Osteoblast (primary cell): ENCODE data around the gene TET2. TPM values are rescaled to one million over a fixed set of nuclear protein-coding genes. Genes with fewer than 3 reads are reported as not detected.

ENCODE experiments used
- DNase-seq: peaks from one replicate; pipeline ENCODE4 v3.0.0; 2011; ENCODE audit warnings: low spot score, mixed read lengths; ENCODE audit not compliant: insufficient read length; ENCODE audit errors: missing footprints
- H2AFZ ChIP-seq: 2 replicates; pipeline ENCODE4 v1.6.0; 2011; ENCODE audit warnings: mild to moderate bottlenecking, low read length
- H3K27ac ChIP-seq: 2 replicates; pipeline ENCODE4 v1.5.1; 2011; ENCODE audit warnings: mild to moderate bottlenecking, low read depth, low read length, moderate library complexity
- H3K27me3 ChIP-seq: 2 replicates; pipeline ENCODE4 v1.6.0; 2012; ENCODE audit warnings: mild to moderate bottlenecking, control low read depth, inconsistent platforms, low read length, moderate library complexity; ENCODE audit not compliant: insufficient read depth
- H3K36me3 ChIP-seq: 2 replicates; pipeline ENCODE4 v1.5.1; 2011; ENCODE audit warnings: mild to moderate bottlenecking, low read length, control low read depth, moderate library complexity; ENCODE audit not compliant: insufficient read depth
- H3K4me1 ChIP-seq: 2 replicates; pipeline ENCODE4 v1.5.1; 2011; ENCODE audit warnings: mild to moderate bottlenecking, low read length, control low read depth, moderate library complexity; ENCODE audit not compliant: insufficient read depth
- H3K4me2 ChIP-seq: 2 replicates; pipeline ENCODE4 v1.6.0; 2011; ENCODE audit warnings: mild to moderate bottlenecking, low read length; ENCODE audit not compliant: insufficient read depth
- H3K4me3 ChIP-seq: fragments of 200-600 bp; sonication (generic); 3 replicates; pipeline ENCODE4 v1.5.1; 2012; ENCODE audit warnings: mild to moderate bottlenecking, low read length, inconsistent platforms; ENCODE audit not compliant: insufficient read depth
- H3K79me2 ChIP-seq: 2 replicates; pipeline ENCODE4 v1.6.0; 2012; ENCODE audit warnings: mild to moderate bottlenecking, low read length, control low read depth, inconsistent platforms; ENCODE audit not compliant: insufficient read depth
- H3K9me3 ChIP-seq: 2 replicates; pipeline ENCODE4 v1.5.1; 2011; ENCODE audit warnings: low read depth, low read length, control low read depth
- H4K20me1 ChIP-seq: 2 replicates; pipeline ENCODE4 v1.6.0; 2012; ENCODE audit warnings: mild to moderate bottlenecking, low read length, control low read depth; ENCODE audit not compliant: insufficient read depth
- CTCF ChIP-seq: IDR thresholded peaks from 2 replicates; pipeline ENCODE4 v1.5.1; 2011; ENCODE audit warnings: mild to moderate bottlenecking, low read depth, low read length, moderate library complexity; ENCODE audit errors: extremely low read depth
- total RNA-seq: library from RNA; depleted of rRNA; stranded (reverse); fragments of >200 nt; gene quantifications from 2 replicates; pipeline ENCODE4 v1.2.3, GENCODE V29; 2012

TET2 gene
- total RNA-seq, 1 donor = 15.9 TPM

GRCh38 chr4:105140684-105141490 is 5.8 kb upstream of the TET2 start:
- Histone ChIP-seq H3K9me3 (no peaks in the 10 kb centered on the region), H3K79me2 (no peaks in the 10 kb centered on the region), H3K27ac (no peak overlapping the region), H3K27me3 (no peaks in the 10 kb centered on the region), H3K4me3 (no peak overlapping the region), H3K4me1 (peaks cover 12% of the 10 kb centered on the region), H3K4me2 (no peak overlapping the region), H2AFZ (no peak overlapping the region), H3K36me3 (no peaks in the 10 kb centered on the region), H4K20me1 (no peaks in the 10 kb centered on the region)
- peak; percentile 68 for TF ChIP-seq CTCF
- no peak for DNase-seq

- H3K4me3 ChIP-seq = peak overlapping the region; percentile 85
- H4K20me1 ChIP-seq = peaks cover 2% of the 10 kb centered on the region
- H2AFZ ChIP-seq = peak overlapping the region; percentile 88
- peaks cover 27% of the 10 kb centered on the region for H3K79me2 ChIP-seq
- no peaks in the 10 kb centered on the region for H3K9me3 ChIP-seq
- DNase-seq = no peak
- no peak overlapping the region for H3K27ac ChIP-seq
- H3K4me2 ChIP-seq = peak overlapping the region; percentile 87
- no peaks in the 10 kb centered on the region for H3K36me3 ChIP-seq
- no peaks in the 10 kb centered on the region for H3K27me3 ChIP-seq
- no peak for TF ChIP-seq CTCF
- H3K4me1 ChIP-seq = peaks cover 21% of the 10 kb centered on the region
Observed at GRCh38 chr4:105145156-105145902, 1.3 kb upstream of the TET2 start.

GRCh38 chr4:105145903-105146275 is 787 bp upstream of the TET2 start:
- no peak for TF ChIP-seq CTCF
- Histone ChIP-seq H4K20me1 (peaks cover 8% of the 10 kb centered on the region), H3K27ac (no peak overlapping the region)

GRCh38 chr4:105147016-105147552 is 408 bp downstream of the TET2 start:
- Histone ChIP-seq H3K27me3 (no peaks in the 10 kb centered on the region), H3K4me1 (peaks cover 15% of the 10 kb centered on the region), H3K79me2 (peaks cover 41% of the 10 kb centered on the region), H3K27ac (peak overlapping the region; percentile 75), H3K9me3 (no peaks in the 10 kb centered on the region), H4K20me1 (peaks cover 11% of the 10 kb centered on the region), H3K4me3 (peak overlapping the region; percentile 85), H3K4me2 (peak overlapping the region; percentile 87), H3K36me3 (no peaks in the 10 kb centered on the region), H2AFZ (peak overlapping the region; percentile 91)
- no peak for TF ChIP-seq CTCF
- no peak for DNase-seq

More at GRCh38 chr4:105145903-105146275, 787 bp upstream of the TET2 start:
- DNase-seq = peak; percentile 72
- Histone ChIP-seq H3K27me3 (no peaks in the 10 kb centered on the region), H3K9me3 (no peaks in the 10 kb centered on the region), H3K4me1 (peaks cover 17% of the 10 kb centered on the region), H3K4me3 (peak overlapping the region; percentile 85), H3K36me3 (no peaks in the 10 kb centered on the region), H3K4me2 (peak overlapping the region; percentile 87), H3K79me2 (peaks cover 32% of the 10 kb centered on the region), H2AFZ (peak overlapping the region; percentile 88)
